HG03095 (cell line): ENCODE results near the gene PLEKHM3.
"Not testable (repeated sequence)": the region's sequence is repeated elsewhere in the genome, so short reads cannot be mapped to it uniquely, and the experiment has no call there.

Source experiments
- ATAC-seq: cut with Tn5 transposase; IDR thresholded peaks from one replicate; pipeline ENCODE4 v1.9.1; 2021; ENCODE audit warnings: moderate library complexity; ENCODE audit not compliant: unreplicated experiment

Gene PLEKHM3

DNA sequence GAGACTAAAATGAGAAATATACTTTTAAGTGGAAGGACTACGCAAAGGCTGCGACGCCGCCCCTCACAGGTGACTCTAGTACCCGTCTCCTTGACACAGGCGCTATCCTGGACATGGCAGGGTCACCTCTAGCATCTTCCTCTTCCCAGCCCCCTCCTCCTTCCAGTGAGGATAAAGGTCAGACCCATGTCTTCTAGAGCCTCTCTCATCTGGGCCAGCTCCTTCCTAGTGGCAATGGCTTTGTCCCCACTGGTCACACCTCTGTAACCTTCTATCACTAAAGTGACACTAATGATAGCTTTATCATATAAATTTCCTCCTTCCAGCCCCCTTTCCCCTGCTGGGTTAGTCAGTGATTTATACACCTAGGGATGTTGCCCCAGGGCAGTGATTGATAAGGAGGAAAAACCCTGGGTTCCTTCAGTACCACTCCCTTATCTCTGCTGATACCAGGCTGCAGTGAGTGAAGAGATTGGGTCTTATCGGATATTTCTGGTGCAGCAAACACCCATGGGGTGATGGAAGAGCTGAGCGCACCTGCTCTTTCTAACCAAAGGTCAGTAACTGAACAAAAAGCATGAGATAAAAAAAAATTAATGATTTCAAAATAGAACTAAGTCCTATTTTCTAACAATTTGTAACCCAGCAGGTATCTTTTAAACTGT is 193.6 kb downstream of the PLEKHM3 start:
- no peak for ATAC-seq

GRCh38 chr2:207830778-207831438 is 194.4 kb downstream of the PLEKHM3 start:
- ATAC-seq: no peak

GRCh38 chr2:207828361-207829057 is 196.8 kb downstream of the PLEKHM3 start:
- ATAC-seq: no peak

- ATAC-seq: no peak
These were observed 199.3 kb downstream of the PLEKHM3 start for GRCh38 chr2:207825978-207826377.

DNA sequence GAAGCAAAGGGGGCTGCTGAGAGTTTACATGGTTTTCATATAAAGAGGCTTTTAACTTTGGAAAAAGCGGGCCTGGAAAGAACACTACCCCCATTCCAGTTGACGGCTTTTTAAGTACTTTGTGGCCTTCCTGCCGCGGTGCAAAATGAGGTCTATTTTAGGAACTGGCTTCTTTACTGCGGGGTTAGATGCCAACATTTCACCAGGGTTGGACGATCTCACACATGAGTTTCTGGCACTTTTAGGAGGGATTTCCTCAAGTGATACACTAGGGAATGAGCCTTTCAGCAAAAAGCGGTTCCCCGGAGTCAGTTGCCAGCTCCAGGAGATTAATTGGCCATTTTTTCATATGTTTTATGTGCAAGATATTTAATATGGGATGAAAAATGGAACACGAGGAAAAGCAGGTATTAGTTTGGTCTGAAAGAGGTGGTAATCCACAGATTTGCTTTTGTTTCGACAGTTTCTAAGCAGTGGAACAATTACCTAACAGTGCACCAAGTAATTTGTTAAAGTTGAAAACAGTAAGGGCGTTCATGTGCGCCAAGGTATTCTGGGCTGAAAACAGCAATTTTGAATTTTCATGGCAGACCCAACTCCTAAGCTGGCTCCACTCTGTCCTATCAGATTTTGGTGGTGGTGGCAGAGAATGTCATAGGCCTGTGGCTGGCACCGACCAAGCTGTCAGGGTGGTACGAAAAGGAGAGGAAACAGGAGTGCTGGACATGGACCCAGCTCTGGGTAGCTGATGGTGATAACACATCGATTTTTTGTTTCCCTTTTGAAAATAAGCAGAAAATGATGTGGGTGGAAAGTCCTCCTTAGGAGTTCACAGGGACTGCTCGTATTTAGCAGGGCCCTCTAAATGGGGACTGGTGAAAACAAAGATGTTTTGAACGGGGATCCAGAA is 200.0 kb downstream of the PLEKHM3 start:
- no peak for ATAC-seq

DNA sequence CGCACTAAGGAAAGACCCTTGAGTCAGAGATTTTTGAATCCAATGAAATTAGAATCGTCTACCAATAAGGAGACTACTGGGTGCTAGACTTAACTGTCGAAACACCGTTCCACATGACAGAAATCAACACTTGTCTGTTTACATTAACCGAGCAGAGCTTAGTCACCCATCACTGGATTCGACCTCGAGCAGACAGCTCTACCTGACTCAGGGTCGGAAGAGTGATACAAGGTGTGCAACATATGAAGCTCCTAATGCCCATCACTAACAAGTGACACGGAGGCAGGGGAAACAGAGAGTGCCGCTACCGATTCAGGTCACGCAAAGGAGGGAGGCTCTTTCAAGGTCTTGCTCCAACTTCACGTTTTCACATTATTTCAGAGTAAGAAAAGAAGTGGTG is 201.5 kb downstream of the PLEKHM3 start:
- ATAC-seq: no peak

GRCh38 chr2:207819839-207820784 is 205.2 kb downstream of the PLEKHM3 start:
- ATAC-seq: no peak

- ATAC-seq: no peak
These were observed 206.1 kb downstream of the PLEKHM3 start for GRCh38 chr2:207819021-207819797.

- ATAC-seq: no peak
These were observed 208.8 kb downstream of the PLEKHM3 start for GRCh38 chr2:207816546-207816945.

GRCh38 chr2:207815254-207815653 is 210.1 kb downstream of the PLEKHM3 start:
- ATAC-seq: no peak

GRCh38 chr2:207813942-207814341 is 211.4 kb downstream of the PLEKHM3 start:
- ATAC-seq: no peak

DNA sequence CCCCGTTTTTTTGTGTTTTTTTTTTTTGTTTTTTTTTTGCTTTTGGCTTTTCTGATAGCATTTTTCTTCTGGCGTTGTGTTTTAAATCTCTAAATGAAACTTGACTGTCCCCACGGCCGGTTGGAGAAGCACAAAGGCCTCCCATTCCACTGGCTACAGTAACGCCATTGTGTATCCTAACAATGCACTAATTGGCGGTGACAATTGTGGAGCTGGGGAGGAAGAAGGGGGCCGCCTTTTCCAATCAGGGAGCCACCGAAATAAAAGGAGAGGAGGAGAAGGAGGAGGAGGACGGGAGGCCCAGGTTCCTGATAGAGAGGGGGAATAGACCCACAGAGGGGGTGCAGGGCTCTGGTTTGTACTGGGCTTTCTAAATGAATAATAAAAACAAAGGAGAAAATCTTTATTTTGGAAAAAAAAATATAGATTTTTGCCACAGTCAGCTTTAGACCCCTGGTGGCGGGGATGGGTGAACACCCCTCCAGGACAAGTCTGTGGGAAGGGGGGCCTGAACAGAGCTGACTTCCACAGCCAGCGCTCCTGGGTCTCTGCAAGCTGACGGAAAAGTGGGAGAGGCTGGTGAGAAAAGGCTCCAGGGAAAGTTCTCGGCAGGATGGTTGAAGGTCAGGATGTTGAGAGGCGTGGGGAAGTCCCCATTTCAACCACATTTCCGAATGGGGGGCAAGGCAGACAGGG is 212.0 kb downstream of the PLEKHM3 start:
- ATAC-seq: no peak

GRCh38 chr2:207812726-207813080 is 212.6 kb downstream of the PLEKHM3 start:
- ATAC-seq: no peak

- no peak for ATAC-seq
These were observed 213.1 kb downstream of the PLEKHM3 start for GRCh38 chr2:207812058-207812725.

DNA sequence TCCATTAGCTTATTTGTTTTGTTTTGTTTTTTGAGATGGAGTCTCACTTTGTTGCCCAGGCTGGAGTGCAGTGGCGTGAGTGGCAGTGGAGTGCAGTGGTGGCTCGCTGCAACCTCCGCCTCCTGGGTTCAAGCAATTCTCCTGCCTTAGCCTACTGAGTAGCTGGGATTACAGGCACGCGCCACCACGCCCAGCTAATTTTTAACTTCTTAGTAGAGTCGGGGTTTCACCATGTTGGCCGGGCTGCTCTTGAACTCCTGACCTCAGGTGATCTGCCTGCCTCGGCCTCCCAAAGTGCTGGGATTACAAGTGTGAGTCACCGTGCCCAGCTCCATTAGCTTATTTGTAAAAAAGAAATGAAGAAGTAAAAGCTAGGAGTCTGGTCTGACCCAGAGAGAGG is 213.7 kb downstream of the PLEKHM3 start:
- ATAC-seq: not testable (repeated sequence)

DNA sequence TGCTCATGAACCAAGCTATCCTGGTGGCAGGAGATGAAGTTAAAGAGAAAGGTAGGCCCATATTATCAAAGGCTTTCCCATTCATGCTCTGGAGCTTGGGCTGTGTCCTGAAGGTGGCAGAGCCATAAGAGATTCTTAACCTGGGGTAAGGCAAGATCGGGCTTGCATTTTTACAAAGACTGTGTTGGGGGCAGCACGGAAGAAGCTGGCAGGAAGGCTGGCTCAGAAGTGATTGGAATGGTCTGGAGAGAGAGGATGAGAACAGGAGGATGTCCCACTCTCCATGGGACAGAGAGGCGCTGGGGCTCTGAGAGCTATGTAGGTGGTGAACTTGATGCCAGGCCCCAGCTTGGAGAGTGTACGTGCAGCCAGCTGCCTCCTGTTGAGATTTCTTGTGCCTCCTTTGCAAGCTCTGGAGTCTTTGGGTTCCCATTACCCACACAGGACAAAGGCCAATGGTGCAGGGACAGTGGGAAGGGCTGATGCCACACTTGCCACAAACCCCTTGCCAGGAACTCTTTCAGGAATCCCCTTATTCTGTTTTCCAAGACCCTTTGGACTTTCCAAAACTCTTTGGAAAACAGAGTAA is 215.0 kb downstream of the PLEKHM3 start:
- ATAC-seq: no peak

- no peak for ATAC-seq
These were observed 217.2 kb downstream of the PLEKHM3 start for GRCh38 chr2:207808119-207808518.

GRCh38 chr2:207807516-207807915 is 217.8 kb downstream of the PLEKHM3 start:
- peak; percentile 68 for ATAC-seq
